Measurements from ENCODE around the gene SLC39A11.

DNA sequence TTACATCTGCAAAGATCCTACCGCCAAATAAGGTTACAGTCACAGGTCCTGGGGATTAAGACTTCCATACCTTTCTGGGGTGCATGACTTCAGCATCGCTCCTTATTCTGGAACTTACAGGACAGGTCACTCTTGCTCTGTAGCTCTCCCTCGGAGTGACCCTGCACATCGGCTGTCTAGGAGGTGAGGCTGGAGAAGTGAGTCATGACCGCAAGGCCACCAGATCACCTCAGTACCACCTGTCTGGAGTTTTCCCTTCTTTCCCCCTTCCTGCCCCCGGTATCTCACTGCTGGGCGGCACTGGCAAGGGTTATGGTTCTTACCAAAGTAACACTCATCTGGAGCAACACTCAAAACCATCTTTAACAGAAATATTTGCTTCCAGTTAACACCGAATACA, 374.8 kb downstream of the SLC39A11 start:
- TF ChIP-seq, protein P1, sequence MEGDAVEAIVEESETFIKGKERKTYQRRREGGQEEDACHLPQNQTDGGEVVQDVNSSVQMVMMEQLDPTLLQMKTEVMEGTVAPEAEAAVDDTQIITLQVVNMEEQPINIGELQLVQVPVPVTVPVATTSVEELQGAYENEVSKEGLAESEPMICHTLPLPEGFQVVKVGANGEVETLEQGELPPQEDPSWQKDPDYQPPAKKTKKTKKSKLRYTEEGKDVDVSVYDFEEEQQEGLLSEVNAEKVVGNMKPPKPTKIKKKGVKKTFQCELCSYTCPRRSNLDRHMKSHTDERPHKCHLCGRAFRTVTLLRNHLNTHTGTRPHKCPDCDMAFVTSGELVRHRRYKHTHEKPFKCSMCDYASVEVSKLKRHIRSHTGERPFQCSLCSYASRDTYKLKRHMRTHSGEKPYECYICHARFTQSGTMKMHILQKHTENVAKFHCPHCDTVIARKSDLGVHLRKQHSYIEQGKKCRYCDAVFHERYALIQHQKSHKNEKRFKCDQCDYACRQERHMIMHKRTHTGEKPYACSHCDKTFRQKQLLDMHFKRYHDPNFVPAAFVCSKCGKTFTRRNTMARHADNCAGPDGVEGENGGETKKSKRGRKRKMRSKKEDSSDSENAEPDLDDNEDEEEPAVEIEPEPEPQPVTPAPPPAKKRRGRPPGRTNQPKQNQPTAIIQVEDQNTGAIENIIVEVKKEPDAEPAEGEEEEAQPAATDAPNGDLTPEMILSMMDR (IDR thresholded peaks at IDR 0.05) = no peak
- no peak for TF ChIP-seq POLR2A (IDR thresholded peaks at IDR 0.05)
